NCI-H1436 treated with DMSO at 0.1 percent for 48 hours (cell line): ENCODE measurements around the gene RAB11FIP3.
"Not testable (repeated sequence)": the region's sequence is repeated elsewhere in the genome, so short reads cannot be mapped to it uniquely, and the experiment has no call there.

Source experiments
- DNase-seq: peaks from one replicate; lab custom pipeline; 2025; lab: John Stamatoyannopoulos, UW

The RAB11FIP3 gene

DNA sequence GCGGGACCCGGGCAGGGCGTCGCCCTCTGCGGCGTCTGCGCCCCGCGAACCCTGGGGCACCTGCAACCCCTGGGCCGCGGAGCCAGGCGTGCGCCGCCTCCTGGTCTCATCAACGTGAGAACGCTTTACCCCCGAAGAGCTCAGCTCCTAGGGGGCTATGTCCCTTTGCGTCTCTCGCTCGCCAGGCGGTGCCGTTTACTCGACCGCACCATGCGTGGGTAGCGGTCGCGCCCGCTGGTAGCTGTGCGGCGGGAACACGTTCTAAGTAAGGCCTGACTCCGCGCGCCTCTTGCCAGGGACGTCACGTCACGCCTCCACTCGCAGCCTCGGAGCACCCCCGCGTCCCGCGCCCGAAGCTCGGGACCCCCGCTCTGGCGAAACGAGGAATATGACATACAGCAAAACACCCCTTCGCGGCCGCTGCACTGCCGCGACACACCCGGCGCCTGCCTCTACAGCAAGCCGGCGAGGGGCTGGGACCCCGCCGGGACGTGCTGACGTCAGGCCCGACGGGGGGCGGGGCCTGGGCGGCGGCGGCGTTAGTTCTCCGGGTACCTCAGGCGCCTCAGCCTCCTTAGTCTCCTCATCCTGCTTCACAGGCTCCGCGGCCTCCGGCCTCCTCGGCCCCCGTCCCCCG is at the start of gene RAB11FIP3:
RAB11FIP3 (plus strand) TSS at position 568 of the 637 bp plus-strand sequence. CDS start 358 bp downstream, outside the sequence.
- peak; percentile 20 for DNase-seq

DNA sequence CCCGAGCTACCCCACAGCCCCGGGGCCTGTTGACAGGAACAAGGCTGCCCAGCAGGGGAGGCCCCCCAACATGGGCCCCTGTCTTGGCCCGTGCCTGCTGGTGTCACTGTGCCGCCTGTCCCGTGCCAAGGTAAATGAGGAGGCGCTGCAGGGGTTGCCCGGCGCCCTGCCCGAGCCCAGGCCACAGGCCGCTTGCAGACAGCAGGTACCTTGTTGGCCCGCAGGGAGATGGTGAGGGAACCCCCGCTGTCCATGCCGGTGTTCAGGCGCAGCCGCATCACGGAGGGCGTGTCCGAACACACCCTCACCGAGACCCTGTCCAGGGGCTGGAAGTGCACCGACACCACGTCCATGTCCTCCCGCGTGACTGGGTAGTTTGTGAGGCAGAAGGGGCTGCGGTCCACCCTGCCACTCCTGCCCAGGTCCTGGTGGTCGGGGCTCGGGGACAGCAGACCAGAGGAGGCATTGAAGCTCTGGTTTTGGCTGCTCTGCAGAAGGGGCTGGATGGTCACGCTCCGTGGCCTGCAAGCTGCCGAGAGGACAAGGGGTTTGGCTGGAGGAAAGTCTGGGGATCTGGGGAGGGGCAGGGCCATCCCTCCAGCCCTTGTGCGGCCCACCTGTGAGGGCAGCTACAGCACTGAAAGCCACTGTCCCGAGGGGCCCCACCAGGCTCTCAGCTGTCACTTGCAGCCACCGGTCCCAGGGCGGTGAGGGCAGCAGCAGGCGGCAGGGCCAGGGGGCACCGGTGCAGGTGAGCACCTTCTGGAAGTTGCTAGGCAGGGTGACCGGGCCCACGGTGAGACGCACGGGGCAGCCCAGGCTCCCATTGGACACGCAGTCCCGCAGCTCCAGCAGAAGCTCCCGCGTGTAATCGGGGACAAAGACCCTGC is 49.3 kb upstream of the RAB11FIP3 start:
- no peak for DNase-seq

DNA sequence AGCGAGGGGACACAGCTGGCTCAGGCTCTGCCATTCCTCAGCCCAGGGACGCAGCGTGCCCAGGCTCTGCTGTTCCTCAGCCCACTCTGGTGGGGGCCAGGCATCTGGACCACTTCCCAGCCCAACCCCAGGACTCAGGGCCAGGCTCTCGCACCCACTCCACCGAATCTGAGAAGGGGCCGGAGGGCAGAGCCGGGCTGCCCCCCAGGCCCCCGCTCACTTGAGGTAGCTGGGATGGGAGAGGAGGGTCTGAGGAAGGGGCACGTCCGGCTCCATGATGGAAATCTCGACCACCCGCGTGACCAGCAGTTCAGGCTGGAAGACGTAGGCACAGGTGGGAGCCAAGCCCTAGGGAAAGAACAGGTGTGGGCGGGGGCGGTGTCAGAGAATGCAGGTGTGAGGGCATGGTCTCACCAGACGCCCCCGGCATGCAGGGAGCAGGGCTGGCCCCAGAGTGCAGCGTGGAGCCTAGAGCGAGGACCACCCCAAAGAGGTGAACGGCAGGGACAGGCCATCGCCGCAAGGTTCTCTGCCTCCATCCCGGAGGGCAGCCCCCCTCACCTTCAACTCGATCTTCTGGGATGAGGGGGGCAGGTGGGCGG is 48.5 kb upstream of the RAB11FIP3 start:
- no peak for DNase-seq

DNA sequence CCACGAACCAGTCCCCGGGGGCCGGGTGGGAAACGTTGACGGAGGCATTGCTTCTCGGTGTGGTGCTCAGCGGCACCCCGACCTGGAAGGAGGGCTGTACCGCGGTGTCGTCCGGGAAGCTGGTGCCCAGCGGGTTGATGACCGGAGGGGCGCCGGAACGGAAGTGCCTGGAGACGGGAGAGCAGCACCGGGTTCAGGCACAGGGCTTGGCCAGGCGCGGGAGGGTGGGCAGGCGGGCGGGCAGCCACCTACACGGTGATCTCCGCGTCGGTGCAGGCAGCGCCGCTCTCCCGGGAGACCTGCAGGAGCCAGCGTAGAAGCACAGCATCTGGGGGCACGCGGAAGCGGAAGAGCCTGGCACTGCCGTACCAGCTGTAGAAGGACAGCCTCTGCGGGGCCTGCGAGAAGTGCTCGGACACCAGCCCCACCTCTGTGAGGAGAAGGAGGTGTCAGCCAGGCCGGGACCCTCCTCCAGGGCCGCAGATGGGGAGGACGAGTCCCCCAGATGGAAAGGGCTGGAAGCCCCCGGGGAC is 48.0 kb upstream of the RAB11FIP3 start:
- DNase-seq, result no peak

GRCh38 chr16:378113-378820 is 47.2 kb upstream of the RAB11FIP3 start:
- DNase-seq, result not testable (repeated sequence)

GRCh38 chr16:378821-379182 is 46.6 kb upstream of the RAB11FIP3 start:
- no peak for DNase-seq

DNA sequence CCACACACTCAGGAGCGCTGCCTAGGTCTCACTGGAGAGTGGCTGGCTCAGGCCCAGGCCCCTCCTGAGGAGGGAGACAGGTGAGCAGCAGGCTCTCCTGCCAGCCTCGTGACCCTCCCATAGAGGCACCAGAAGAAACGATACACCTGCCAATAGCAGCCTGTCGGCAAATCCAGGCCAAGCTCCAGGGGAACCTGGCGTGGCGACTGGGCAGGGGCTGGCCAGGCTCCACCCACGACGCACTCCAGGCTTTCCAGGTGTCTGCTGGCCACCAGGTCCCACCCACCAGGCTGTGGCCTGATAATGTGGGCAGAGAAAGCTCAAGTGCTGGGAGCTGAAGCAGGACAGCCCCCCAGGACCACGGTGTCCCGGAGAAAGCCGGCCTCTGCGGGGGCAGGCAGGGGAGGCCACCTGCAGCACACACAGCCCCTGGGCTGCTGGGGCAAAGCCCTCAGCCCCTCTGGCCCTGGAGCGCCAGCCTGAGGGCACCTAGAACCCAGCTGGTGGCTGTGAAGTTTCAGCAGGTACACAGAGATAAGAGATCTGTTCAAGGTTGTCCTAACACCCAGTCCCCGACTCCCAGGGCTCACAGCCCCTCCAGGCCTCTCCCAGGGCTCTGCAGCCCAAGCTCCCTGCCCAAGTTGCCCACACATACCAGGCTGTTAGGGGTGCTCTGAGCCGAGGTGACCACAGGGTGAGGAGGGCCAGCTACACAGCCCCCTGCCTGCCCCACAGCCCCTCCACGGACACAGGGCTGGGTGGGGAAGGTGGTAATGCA is 46.1 kb upstream of the RAB11FIP3 start:
- peak; percentile 87 for DNase-seq

GRCh38 chr16:379961-380761 is 45.3 kb upstream of the RAB11FIP3 start:
- DNase-seq, result no peak

DNA sequence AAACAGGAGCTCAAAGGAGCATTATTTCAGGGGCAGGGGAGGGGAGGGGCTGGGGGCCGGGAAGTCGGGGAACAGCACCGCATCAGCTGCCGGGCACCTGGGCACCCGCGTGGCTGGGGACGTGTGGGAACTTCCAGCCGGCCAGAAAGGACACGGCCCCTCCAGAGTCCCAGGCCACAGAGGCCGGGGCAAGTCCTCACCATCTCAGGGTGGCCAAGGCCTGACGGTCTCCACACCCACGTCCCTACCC is 44.8 kb upstream of the RAB11FIP3 start:
- DNase-seq, result no peak

- DNase-seq, result no peak
Observed at GRCh38 chr16:381012-381788, 44.2 kb upstream of the RAB11FIP3 start.

DNA sequence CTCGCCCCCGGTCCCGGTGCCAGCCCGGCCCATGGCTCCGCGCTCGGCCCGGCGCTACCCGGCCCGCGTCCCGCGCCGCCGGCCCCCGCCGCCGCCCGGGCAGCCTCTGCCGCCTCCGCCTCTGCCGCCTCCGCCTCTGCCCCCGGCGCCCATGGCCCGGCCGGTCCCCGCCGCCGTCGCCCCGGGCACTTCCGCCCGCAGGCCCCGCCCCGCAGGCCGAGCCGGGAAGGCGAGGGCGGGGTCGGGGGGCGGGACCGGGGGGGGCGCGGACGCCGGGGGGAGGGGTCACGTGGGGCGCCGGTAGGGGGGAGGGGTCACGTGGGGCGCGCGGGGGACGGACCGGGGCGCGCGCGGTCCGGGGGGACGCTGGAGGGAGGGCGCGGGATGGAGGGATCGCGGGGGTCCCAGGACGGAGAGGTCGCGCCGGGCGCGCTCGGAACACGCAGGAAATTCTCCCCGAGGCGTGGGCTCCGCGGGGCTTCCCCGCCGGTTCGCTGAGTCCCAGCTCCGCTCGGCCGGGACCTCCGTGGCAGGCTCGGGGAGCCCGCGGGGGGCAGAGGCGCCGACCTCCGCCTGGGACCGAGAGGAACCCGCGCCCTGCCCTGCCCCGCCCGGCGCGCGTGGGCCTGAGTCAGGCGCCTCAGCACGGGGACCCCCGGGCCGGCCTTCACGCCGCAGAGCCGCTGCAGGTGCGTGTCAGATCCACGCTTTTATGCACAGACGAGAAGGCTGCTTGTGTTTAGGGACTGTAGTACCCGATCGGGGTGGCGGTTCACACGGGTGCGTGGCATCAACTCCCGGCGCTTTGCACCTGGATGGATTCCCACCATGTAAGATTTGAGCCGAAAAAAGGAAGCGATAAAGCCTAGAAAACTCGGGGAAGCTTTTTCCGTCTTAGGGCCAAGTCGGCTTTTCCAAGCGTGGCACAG is 43.4 kb upstream of the RAB11FIP3 start, which contains the start of gene PGAP6:
PGAP6 (minus strand) TSS at position 190 of the 929 bp plus-strand sequence; CDS start at position 33, 157 bp downstream.
- no peak for DNase-seq

DNA sequence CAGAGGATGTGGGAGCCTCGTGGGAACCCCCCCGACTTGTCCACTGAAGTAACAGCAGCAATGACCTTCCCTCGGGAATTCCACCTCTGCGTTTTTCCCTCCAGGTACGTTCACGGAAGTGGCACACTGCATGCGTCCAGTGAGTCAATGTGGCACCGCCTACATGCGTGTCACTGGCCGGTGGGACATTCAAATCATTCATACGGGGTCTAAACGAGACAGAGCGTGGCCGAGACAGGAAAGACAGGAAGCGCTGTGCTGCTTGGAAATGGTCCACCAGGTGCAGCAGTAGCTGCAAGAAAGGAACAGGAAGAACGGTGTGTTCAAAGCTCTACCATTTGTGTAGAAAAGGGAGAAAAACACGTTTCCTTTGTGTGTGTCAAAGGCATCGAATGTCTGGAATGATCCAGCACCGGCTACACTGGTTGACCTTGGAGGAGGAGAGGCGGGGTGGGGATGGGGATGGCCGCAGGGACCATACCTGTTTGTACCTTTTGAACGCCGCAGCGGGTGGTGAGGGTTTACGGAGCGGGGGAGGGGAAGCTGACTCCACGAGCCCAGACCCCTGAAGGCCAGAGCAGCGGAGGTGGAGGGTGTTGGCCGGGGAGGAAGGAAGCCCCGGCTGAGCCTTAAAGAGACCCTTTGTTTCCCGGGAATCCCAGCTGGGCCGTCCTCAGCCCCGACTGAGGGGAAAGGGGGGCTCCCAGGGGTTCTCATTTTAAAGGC is 42.0 kb upstream of the RAB11FIP3 start:
- DNase-seq, result no peak

DNA sequence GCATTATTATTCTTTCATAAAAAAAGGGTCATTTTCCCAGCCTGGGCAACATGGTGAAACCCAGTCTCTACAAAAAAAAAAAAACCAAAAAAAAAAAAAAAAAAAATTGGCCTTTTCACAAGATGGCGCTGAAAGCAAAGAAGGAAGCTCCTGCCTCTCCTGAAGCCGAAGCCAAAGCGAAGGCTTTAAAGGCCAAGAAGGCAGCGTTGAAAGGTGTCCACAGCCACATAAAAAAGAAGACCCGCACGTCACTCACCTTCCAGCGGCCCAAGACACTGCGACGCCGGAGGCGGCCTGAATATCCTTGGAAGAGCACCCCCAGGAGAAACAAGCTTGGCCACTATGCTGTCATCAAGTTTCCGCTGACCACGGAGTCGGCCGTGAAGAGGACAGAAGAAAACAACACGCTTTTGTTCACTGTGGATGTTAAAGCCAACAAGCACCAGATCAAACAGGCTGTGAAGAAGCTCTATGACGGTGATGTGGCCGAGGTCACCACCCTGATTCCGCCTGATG is 38.8 kb upstream of the RAB11FIP3 start:
- no peak for DNase-seq

DNA sequence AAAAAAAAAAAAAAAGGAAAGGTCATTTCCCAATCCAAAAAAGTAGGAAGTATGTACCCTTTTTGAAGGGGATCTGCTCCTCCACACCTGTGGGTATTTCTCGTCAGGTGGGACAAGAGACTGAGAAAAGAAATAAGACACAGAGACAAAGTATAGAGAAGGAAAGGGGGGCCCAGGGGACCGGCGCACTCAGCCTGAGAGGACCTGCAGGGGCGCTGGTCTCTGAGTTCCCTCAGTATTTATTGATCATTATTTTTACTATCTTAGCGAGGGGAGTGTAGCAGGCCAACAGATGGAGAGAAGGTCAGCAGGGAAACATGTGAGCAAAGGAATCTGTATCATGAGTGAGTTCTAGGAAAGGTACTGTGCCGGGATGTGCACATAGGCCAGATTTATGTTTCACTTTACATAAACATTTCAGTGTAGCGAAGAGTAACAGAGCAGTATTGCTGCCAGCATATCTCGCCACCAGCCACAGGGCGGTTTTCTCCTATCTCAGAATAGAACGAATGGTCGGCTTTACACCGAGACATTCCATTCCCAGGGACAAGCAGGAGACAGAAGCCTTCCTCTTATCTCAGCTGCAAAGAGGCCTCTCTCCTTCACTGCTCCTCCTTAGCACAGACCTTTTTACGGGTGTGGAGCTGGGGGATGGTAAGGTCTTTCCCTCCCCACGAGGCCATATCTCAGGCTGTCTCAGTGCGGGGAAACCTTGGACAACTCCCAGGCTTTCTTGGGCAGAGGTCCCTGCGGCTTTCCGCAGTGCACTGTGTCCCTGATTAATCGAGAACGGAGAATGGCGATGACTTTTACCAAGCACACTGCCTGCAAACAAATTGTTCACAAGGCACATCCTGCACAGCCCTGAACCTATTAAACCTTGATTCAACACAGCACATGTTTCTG is 37.4 kb upstream of the RAB11FIP3 start:
- not testable (repeated sequence) for DNase-seq

DNA sequence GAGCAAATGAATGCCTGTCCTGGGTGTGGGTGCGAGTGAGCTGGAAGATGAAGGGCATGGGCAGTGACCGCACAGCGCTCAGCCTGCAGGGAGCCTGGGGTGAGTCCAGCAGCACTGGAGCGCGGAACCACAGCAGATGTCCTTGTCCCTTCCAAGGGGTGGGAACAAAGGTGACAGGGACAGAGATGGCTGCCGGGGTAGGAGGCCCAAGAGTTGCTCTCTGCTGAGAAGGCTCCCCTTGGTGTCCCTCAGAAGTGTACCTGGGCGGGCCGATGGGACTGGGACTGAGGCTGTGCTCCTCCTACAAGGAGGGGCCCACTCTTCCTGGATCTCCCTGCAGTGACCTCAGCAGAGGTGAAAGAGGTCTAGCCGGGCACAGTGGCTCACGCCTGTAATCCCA is 36.1 kb upstream of the RAB11FIP3 start:
- DNase-seq, result no peak

- DNase-seq, result no peak
Observed at GRCh38 chr16:391885-392335, 33.5 kb upstream of the RAB11FIP3 start.
